OCI-LY1 (cell line): ENCODE results near the gene FNIP2.

ENCODE experiments used
- CTCF ChIP-seq: fragments of 200-600 bp; sonication (generic), shearing (Covaris generic); IDR thresholded peaks from 2 replicates; pipeline ENCODE4 v1.5.1; 2017; ENCODE audit warnings: mild to moderate bottlenecking, antibody characterized with exemption, low read length, moderate library complexity, mixed read lengths
- EZH2 ChIP-seq: fragments of 200-600 bp; sonication (generic), shearing (Covaris generic); IDR thresholded peaks from 2 replicates; pipeline ENCODE4 v1.8.0; 2017; ENCODE audit warnings: borderline replicate concordance, mixed run types, mild to moderate bottlenecking, antibody characterized with exemption, low read length, moderate library complexity, mixed read lengths

DNA sequence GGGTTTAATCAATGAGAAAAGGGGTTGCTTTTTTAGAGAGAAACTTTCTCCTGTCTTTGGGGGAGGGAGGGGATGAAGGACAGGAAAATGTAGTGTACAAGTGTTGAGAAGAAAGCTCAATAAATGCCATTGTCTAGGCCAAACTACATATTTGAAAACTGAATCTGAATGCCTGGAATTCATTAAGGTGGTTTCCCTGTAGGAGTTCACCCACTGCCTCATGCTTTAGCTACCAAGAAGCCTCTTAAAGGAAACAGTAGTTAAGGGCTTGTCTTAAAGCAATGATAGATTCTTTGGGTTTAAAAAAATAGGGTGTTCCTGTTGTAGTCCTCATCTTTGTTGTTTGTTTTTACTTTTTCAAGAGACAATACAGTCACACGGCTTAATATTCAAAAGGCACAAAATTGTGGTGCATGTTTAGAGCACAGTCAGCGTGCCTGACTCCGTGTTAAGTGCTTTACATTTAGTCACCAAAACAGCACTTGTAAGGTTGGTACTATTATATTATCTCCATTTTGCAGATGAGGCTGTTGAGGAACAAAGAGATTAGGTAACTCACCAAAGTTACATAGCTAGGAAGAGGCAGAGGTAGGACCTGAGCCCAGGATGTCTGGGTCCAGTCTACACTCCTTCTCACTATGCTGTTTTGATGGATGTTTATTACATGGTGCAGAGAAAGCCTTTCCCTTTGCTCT is 46.0 kb downstream of the FNIP2 start:
- no peak for TF ChIP-seq CTCF
- TF ChIP-seq EZH2, result no peak
